ENCODE results near the gene EEIG2.

Gene EEIG2

DNA sequence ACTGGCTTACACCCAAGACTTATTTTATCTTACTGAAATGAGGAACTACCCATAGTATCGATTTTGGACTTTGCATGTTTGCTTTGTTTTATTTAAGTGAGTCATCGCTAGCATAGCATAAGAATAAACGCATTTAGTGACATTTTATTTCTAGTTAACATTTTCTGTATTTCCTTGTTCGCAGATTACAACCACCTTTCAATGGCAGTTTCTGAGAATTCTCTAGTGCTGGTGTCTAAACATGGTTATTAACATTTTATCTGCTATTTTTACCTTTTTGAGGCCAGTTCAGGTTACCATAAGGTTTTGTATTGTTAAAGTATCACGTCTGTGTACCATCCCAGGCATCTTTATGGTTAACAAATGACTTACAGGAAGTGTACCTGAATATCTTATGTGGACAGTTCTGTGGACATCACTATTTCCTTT, 24.5 kb downstream of the EEIG2 start:
- POLR2A ChIA-PET, result interaction anchor here (1.6 kb wide), 1 partner anchor 24 kb away, joined by 4 read pairs; the partner anchor contains the start of gene EEIG2
- TF ChIP-seq ZNF384 (IDR thresholded peaks at IDR 0.05) (no peak), TARDBP (IDR thresholded peaks at IDR 0.05) (no peak), FOXK2 (IDR thresholded peaks at IDR 0.05) (no peak), FOXM1 (IDR thresholded peaks at IDR 0.05; ENCODE audit: borderline replicate concordance) (no peak), FOXA1 (IDR thresholded peaks at IDR 0.05) (no peak), CTBP1 (IDR thresholded peaks at IDR 0.05; ENCODE audit: borderline replicate concordance) (no peak), BHLHE40 (IDR thresholded peaks at IDR 0.05; ENCODE audit: borderline replicate concordance) (no peak), HDGF (IDR thresholded peaks at IDR 0.05; ENCODE audit: borderline replicate concordance) (no peak)
- no peak for DNase-seq (ENCODE audit: extremely low spot score)
- CTCF ChIA-PET, result interaction anchor here (3.6 kb wide), 1 partner anchor 25 kb away, joined by 9 read pairs; the partner anchor contains the start of gene EEIG2

DNA sequence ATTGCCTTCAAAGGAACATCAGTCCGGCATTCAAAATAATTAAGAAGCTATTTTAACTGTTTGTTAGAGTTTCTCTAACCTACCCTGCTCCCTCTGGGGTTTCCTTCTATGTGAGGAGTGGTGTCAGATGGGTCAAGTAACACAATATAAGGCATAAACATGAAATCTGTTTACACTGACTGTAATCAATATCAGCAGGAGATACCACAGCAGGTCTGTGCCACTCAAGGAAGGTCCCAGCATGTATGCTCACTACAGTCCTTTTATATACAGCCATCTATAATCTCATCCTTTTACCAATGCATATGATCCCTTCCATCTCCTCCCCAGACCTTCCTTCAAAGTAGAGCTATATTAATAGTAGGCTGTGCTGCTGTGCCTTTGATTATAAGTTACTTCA, 25.4 kb downstream of the EEIG2 start:
- POLR2A ChIA-PET, result interaction anchor here (1.6 kb wide), 1 partner anchor 25 kb away, joined by 4 read pairs; the partner anchor contains the start of gene EEIG2
- CTCF ChIA-PET, result interaction anchor here (0.5 to 3.6 kb wide), 3 partner anchors 15 to 58 kb away, joined by 3 to 9 read pairs (median 3); partner anchors contain the start of gene EEIG2
- no peak for TF ChIP-seq FOXK2 (IDR thresholded peaks at IDR 0.05)
- TF ChIP-seq, protein P1, sequence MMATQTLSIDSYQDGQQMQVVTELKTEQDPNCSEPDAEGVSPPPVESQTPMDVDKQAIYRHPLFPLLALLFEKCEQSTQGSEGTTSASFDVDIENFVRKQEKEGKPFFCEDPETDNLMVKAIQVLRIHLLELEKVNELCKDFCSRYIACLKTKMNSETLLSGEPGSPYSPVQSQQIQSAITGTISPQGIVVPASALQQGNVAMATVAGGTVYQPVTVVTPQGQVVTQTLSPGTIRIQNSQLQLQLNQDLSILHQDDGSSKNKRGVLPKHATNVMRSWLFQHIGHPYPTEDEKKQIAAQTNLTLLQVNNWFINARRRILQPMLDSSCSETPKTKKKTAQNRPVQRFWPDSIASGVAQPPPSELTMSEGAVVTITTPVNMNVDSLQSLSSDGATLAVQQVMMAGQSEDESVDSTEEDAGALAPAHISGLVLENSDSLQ (IDR thresholded peaks at IDR 0.05), result peak; percentile 50
- DNase-seq (ENCODE audit: extremely low spot score), result no peak

DNA sequence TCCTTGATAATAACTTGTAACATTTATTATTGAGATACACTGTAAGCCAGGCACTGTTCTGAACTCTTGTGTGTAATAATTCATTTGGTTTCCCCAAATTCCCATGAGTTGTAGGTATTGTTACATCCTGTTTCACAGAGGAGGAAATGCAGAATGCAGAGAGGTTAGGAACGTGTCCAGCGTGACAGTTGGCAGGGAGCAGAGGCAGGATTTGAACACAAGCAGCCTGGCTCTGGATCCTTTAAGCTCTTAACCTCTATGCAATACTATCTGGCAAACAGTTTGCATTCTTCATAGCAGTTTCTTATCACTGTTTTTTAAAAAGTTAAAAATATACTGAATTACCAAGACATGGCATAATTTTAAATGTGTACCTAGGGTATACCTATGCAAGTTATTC, 30.5 kb downstream of the EEIG2 start:
- TF ChIP-seq L3MBTL2 (conservative IDR thresholded peaks at IDR 0.05) (no peak), SUZ12 (IDR thresholded peaks at IDR 0.05) (no peak), CTBP1 (IDR thresholded peaks at IDR 0.05; ENCODE audit: borderline replicate concordance) (no peak), TARDBP (IDR thresholded peaks at IDR 0.05) (no peak)
- DNase-seq (ENCODE audit: extremely low spot score), result no peak
- POLR2A ChIA-PET, result no interaction called here
- CTCF ChIA-PET, result no interaction called here

DNA sequence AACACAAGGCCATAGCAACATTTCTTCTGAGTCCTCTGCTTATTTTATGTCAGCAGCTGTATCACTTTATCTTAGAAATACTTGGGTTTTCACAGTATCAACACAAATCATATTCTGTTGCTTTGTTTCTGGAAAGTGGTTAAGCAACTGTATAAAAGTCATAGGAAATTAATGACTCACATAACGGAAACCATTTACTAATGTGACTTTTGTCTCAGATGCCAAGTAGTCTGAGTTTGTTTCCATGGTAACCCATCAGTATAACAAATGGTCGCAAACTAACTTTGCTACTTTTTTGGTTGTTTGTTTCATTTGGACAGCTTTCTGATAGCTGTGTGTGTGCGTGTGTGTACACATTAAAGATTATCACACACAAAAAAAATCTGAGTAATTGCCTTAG, 31.1 kb downstream of the EEIG2 start:
- ChIA-PET POLR2A (no interaction called here), CTCF (no interaction called here)
- DNase-seq (ENCODE audit: extremely low spot score), result no peak
- no peak for TF ChIP-seq FOXA1 (IDR thresholded peaks at IDR 0.05)
- no peak for TF ChIP-seq FOXM1 (IDR thresholded peaks at IDR 0.05; ENCODE audit: borderline replicate concordance)
- no peak for TF ChIP-seq NFRKB (IDR thresholded peaks at IDR 0.05)
- TF ChIP-seq FOXK2 (IDR thresholded peaks at IDR 0.05), result no peak
- no peak for TF ChIP-seq HDGF (IDR thresholded peaks at IDR 0.05; ENCODE audit: borderline replicate concordance)
- no peak for TF ChIP-seq BHLHE40 (IDR thresholded peaks at IDR 0.05; ENCODE audit: borderline replicate concordance)

DNA sequence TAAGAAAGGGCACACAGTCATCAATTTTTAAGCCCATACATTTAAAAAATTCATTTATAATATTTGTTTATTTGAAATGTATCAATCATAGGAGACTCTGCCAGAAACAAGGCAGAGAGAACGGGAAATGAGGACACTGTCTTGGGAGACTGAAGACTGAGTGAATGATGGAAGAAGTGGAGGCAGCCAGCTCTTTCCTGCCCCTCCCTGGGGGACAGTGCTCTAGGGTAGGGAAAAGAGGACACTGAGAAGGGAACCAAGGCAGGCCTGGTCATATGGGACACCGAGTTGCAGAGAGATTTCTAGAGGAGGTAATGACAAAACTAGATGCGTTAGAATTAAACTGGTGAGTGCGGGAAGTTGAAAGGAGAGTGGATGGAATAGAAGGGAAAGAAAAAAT, 31.6 kb downstream of the EEIG2 start:
- CTCF ChIA-PET, result no interaction called here

DNA sequence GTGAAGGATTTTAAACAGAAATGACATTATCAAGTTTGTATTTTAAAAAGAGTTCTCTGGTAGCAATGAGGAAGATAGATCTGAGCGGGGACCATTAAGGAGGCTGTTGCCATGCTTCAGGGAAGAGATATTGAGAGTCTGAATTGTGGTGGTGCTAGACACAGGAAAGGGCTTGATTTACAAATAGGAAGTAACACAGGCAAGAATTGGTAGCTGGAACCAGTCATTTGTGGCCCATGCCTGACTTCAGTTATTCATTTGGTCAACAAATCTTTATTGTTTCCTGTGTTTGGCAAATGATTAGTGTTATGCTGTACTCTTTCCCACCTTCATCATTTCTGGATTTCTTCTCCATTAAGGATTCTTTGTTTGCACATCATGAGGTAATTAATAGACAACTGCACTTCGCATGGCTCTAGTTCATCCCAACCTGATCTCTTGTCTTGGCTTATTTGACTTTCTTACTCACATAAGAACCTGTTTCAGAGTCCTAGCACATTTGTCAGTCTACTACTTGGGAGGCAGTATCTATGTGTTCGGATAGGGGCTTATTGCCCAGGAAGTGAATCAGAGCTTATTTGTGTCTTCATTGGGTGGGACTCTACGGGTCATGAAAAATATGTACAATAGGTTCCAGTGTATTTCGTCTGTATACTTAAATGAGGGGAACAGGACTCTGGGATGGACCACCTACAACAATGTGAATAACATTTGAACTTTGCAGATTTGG, 32.3 kb downstream of the EEIG2 start:
- TF ChIP-seq FOXM1 (IDR thresholded peaks at IDR 0.05; ENCODE audit: borderline replicate concordance), result no peak
- no peak for TF ChIP-seq SP1 (IDR thresholded peaks at IDR 0.05)
- TF ChIP-seq CTBP1 (IDR thresholded peaks at IDR 0.05; ENCODE audit: borderline replicate concordance), result no peak
- no peak for TF ChIP-seq TARDBP (IDR thresholded peaks at IDR 0.05)
- TF ChIP-seq NFRKB (IDR thresholded peaks at IDR 0.05), result no peak
- TF ChIP-seq BHLHE40 (IDR thresholded peaks at IDR 0.05; ENCODE audit: borderline replicate concordance), result no peak
- no peak for TF ChIP-seq SUZ12 (IDR thresholded peaks at IDR 0.05)
- TF ChIP-seq HDGF (IDR thresholded peaks at IDR 0.05; ENCODE audit: borderline replicate concordance), result no peak
- no peak for TF ChIP-seq ELF4 (IDR thresholded peaks at IDR 0.05)
- TF ChIP-seq ZNF384 (IDR thresholded peaks at IDR 0.05), result no peak
- TF ChIP-seq FOXA1 (IDR thresholded peaks at IDR 0.05), result no peak
- TF ChIP-seq L3MBTL2 (conservative IDR thresholded peaks at IDR 0.05), result no peak
- CTCF ChIA-PET, result interaction anchor here (1.4 kb wide), 1 partner anchor 33 kb away, joined by 3 read pairs; no protein-coding TSS in a partner anchor
- POLR2A ChIA-PET, result no interaction called here
- DNase-seq (ENCODE audit: extremely low spot score), result no peak

More for the DNA sequence above, 31.6 kb downstream of the EEIG2 start:
- TF ChIP-seq FOXA1 (IDR thresholded peaks at IDR 0.05) (no peak), SUZ12 (IDR thresholded peaks at IDR 0.05) (no peak), ELF4 (IDR thresholded peaks at IDR 0.05) (no peak), LEF1 (IDR thresholded peaks at IDR 0.05; ENCODE audit: borderline replicate concordance) (no peak), HDGF (IDR thresholded peaks at IDR 0.05; ENCODE audit: borderline replicate concordance) (no peak), L3MBTL2 (conservative IDR thresholded peaks at IDR 0.05) (no peak), ARNT (IDR thresholded peaks at IDR 0.05) (no peak), FOXK2 (IDR thresholded peaks at IDR 0.05) (no peak), ZNF384 (IDR thresholded peaks at IDR 0.05) (no peak), CTBP1 (IDR thresholded peaks at IDR 0.05; ENCODE audit: borderline replicate concordance) (no peak), TARDBP (IDR thresholded peaks at IDR 0.05) (no peak), BHLHE40 (IDR thresholded peaks at IDR 0.05; ENCODE audit: borderline replicate concordance) (no peak), SP1 (IDR thresholded peaks at IDR 0.05) (no peak), FOXM1 (IDR thresholded peaks at IDR 0.05; ENCODE audit: borderline replicate concordance) (no peak)
- TF ChIP-seq, protein P1 (IDR thresholded peaks at IDR 0.05), result no peak
- DNase-seq (ENCODE audit: extremely low spot score), result no peak
- POLR2A ChIA-PET, result no interaction called here

DNA sequence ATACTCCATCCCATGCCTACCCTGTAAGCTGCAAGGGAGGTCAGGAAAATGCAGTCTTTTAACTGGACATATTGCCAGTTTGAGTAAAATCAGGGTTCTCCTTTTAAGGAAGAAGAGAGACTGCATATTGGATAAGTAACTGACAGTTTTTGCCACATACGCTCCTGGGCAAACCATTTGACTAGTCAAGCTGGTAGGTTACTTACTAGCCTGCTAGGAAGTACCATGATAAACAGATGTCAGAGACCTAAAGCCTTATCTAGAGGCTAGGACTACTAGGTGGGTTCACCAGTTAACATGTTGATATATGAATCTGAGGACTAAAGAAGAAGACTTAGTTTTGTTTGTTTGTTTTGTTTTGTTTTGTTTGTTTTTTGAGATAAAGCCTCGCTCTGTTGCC, 33.5 kb downstream of the EEIG2 start:
- TF ChIP-seq L3MBTL2 (conservative IDR thresholded peaks at IDR 0.05), result no peak
- TF ChIP-seq, protein P1 (IDR thresholded peaks at IDR 0.05), result no peak
- TF ChIP-seq FOXK2 (IDR thresholded peaks at IDR 0.05), result no peak
- no peak for TF ChIP-seq NFRKB (IDR thresholded peaks at IDR 0.05)
- no peak for TF ChIP-seq LEF1 (IDR thresholded peaks at IDR 0.05; ENCODE audit: borderline replicate concordance)
- no peak for TF ChIP-seq SP1 (IDR thresholded peaks at IDR 0.05)
- TF ChIP-seq ZNF384 (IDR thresholded peaks at IDR 0.05), result no peak
- TF ChIP-seq HDGF (IDR thresholded peaks at IDR 0.05; ENCODE audit: borderline replicate concordance), result no peak
- ChIA-PET CTCF (interaction anchor here (1.4 kb wide), 1 partner anchor 34 kb away, joined by 3 read pairs; no protein-coding TSS in a partner anchor), POLR2A (no interaction called here)
- no peak for DNase-seq (ENCODE audit: extremely low spot score)

Measured in HEK293T (cell line).